Measurements from ENCODE around the gene SEZ6.

DNA sequence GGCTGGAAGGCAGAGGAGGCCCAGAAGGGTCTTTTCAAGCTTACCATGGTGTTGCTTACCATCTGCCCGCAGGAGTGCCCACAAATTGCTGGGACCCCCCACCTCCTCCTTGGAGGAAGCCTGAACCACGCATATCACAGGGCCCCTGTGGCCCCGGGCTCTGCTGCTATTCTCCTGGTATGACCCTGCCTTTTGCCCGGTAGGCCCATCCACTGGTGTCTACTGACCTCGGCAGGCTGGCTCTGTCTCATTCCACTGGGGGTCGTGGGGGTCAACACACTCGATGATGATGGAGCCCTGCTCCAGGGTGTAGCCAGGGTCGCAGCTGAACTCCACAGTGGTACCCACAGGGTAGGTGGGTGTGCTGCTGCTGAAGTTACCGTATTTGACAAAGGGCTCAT is 46.4 kb downstream of the SEZ6 start:
- TF ChIP-seq, protein P1, sequence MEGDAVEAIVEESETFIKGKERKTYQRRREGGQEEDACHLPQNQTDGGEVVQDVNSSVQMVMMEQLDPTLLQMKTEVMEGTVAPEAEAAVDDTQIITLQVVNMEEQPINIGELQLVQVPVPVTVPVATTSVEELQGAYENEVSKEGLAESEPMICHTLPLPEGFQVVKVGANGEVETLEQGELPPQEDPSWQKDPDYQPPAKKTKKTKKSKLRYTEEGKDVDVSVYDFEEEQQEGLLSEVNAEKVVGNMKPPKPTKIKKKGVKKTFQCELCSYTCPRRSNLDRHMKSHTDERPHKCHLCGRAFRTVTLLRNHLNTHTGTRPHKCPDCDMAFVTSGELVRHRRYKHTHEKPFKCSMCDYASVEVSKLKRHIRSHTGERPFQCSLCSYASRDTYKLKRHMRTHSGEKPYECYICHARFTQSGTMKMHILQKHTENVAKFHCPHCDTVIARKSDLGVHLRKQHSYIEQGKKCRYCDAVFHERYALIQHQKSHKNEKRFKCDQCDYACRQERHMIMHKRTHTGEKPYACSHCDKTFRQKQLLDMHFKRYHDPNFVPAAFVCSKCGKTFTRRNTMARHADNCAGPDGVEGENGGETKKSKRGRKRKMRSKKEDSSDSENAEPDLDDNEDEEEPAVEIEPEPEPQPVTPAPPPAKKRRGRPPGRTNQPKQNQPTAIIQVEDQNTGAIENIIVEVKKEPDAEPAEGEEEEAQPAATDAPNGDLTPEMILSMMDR (conservative IDR thresholded peaks at IDR 0.05): no peak
- no peak for TF ChIP-seq EZH2 (IDR thresholded peaks at IDR 0.05; ENCODE audit: low read depth)

All from PC-9 (cell line).